Fibroblast of peridontal ligament (primary cell): ENCODE measurements around the gene GABARAPL1.

Experiments
- DNase-seq: peaks from one replicate; pipeline ENCODE4 v3.0.0-alpha.2; 2010; ENCODE audit errors: extremely low read depth

Gene GABARAPL1

GRCh38 chr12:10234562-10234961 lies 21.9 kb downstream of the GABARAPL1 start:
- no peak for DNase-seq

- DNase-seq, result peak; percentile 51
Measured at GRCh38 chr12:10235761-10236631, 23.3 kb downstream of the GABARAPL1 start.

- no peak for DNase-seq
Measured at GRCh38 chr12:10236720-10237119, 24.0 kb downstream of the GABARAPL1 start.

GRCh38 chr12:10238526-10238925 lies 25.8 kb downstream of the GABARAPL1 start:
- no peak for DNase-seq

- no peak for DNase-seq
Measured at GRCh38 chr12:10241290-10241689, 28.6 kb downstream of the GABARAPL1 start.

- DNase-seq, result no peak
Measured at GRCh38 chr12:10241727-10242126, 29.1 kb downstream of the GABARAPL1 start.

- DNase-seq, result no peak
Measured at GRCh38 chr12:10242539-10242938, 29.9 kb downstream of the GABARAPL1 start.

GRCh38 chr12:10243818-10244520 lies 31.3 kb downstream of the GABARAPL1 start:
- peak; percentile 20 for DNase-seq

GRCh38 chr12:10247436-10248058 lies 34.9 kb downstream of the GABARAPL1 start:
- no peak for DNase-seq

GRCh38 chr12:10249690-10250455 lies 37.2 kb downstream of the GABARAPL1 start:
- DNase-seq, result no peak

GRCh38 chr12:10251669-10252068 lies 39.0 kb downstream of the GABARAPL1 start:
- no peak for DNase-seq

- DNase-seq, result no peak
Measured at GRCh38 chr12:10252201-10252600, 39.5 kb downstream of the GABARAPL1 start.

- no peak for DNase-seq
Measured at GRCh38 chr12:10256064-10256463, 43.4 kb downstream of the GABARAPL1 start.

GRCh38 chr12:10260927-10261326 lies 48.2 kb downstream of the GABARAPL1 start:
- no peak for DNase-seq

- DNase-seq, result no peak
Measured at GRCh38 chr12:10268037-10268436, 55.4 kb downstream of the GABARAPL1 start.

GRCh38 chr12:10272467-10272866 lies 59.8 kb downstream of the GABARAPL1 start:
- DNase-seq, result no peak
